ENCODE results near the gene CD19.

CD19 gene

GRCh38 chr16:28891964-28892890 lies 39.5 kb upstream of the CD19 start:
- in situ Hi-C loops (cut with HindIII; ENCODE audit: low sequenced_read_pairs), result no loop called here
- H3K4me3 ChIP-seq (ENCODE audit: low read depth, low read length), result no peak overlapping the region
- no peak for DNase-seq (ENCODE audit: low read depth, low spot score)
- TF ChIP-seq, protein P1, sequence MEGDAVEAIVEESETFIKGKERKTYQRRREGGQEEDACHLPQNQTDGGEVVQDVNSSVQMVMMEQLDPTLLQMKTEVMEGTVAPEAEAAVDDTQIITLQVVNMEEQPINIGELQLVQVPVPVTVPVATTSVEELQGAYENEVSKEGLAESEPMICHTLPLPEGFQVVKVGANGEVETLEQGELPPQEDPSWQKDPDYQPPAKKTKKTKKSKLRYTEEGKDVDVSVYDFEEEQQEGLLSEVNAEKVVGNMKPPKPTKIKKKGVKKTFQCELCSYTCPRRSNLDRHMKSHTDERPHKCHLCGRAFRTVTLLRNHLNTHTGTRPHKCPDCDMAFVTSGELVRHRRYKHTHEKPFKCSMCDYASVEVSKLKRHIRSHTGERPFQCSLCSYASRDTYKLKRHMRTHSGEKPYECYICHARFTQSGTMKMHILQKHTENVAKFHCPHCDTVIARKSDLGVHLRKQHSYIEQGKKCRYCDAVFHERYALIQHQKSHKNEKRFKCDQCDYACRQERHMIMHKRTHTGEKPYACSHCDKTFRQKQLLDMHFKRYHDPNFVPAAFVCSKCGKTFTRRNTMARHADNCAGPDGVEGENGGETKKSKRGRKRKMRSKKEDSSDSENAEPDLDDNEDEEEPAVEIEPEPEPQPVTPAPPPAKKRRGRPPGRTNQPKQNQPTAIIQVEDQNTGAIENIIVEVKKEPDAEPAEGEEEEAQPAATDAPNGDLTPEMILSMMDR (IDR thresholded peaks at IDR 0.05; ENCODE audit: low read depth, low read length), result no peak

GRCh38 chr16:28893291-28893690 lies 38.5 kb upstream of the CD19 start:
- TF ChIP-seq, protein P1 (IDR thresholded peaks at IDR 0.05; ENCODE audit: low read depth, low read length), result no peak
- no peak for DNase-seq (ENCODE audit: low read depth, low spot score)
- no peak overlapping the region for H3K4me3 ChIP-seq (ENCODE audit: low read depth, low read length)
- in situ Hi-C loops (cut with HindIII; ENCODE audit: low sequenced_read_pairs), result no loop called here

- in situ Hi-C loops (cut with HindIII; ENCODE audit: low sequenced_read_pairs), result no loop called here
- no peak overlapping the region for H3K4me3 ChIP-seq (ENCODE audit: low read depth, low read length)
- DNase-seq (ENCODE audit: low read depth, low spot score), result no peak
- TF ChIP-seq, protein P1 (IDR thresholded peaks at IDR 0.05; ENCODE audit: low read depth, low read length), result no peak
Measured at GRCh38 chr16:28895609-28896008, 36.2 kb upstream of the CD19 start.

GRCh38 chr16:28897826-28898225 lies 33.9 kb upstream of the CD19 start:
- DNase-seq (ENCODE audit: low read depth, low spot score), result no peak
- TF ChIP-seq, protein P1 (IDR thresholded peaks at IDR 0.05; ENCODE audit: low read depth, low read length), result no peak
- no peak overlapping the region for H3K4me3 ChIP-seq (ENCODE audit: low read depth, low read length)
- in situ Hi-C loops (cut with HindIII; ENCODE audit: low sequenced_read_pairs), result no loop called here

- TF ChIP-seq, protein P1 (IDR thresholded peaks at IDR 0.05; ENCODE audit: low read depth, low read length), result no peak
- in situ Hi-C loops (cut with HindIII; ENCODE audit: low sequenced_read_pairs), result no loop called here
- no peak overlapping the region for H3K4me3 ChIP-seq (ENCODE audit: low read depth, low read length)
- DNase-seq (ENCODE audit: low read depth, low spot score), result no peak
Measured at GRCh38 chr16:28898266-28898665, 33.5 kb upstream of the CD19 start.

DNA sequence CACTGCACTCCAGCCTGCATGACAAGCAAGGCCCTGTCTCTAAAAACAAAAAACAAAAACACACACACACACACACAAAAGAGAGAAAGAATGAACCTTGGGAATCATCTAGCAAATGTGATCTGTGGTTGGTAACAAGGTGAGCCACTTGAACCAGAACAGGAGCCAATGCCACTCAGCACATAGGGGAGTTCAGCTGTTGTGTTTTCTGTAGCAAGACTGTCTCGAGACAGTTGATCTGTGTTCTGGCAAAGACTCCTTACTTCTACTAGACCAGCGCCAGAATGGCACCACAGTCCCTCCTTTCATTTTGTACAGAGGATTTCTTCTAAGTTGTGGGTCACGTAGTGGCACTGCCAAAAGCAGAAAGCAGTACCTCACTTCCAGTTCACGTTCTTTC lies 32.8 kb upstream of the CD19 start:
- no peak overlapping the region for H3K4me3 ChIP-seq (ENCODE audit: low read depth, low read length)
- TF ChIP-seq, protein P1 (IDR thresholded peaks at IDR 0.05; ENCODE audit: low read depth, low read length), result no peak
- in situ Hi-C loops (cut with HindIII; ENCODE audit: low sequenced_read_pairs), result no loop called here
- DNase-seq (ENCODE audit: low read depth, low spot score), result no peak
